H9 (cell line): Measurements from ENCODE around the gene THSD7B. TPM values are rescaled to one million over a fixed set of nuclear protein-coding genes. Genes with fewer than 3 reads are reported as not detected.

Experiments used
- DNase-seq: peaks from one replicate; pipeline ENCODE4 v3.0.0-alpha.2; 2017
- H2AFZ ChIP-seq: one replicate; pipeline ENCODE4 v1.6.1; 2013; ENCODE audit warnings: mild to moderate bottlenecking, low read length, control low read depth, moderate library complexity
- H2AK5ac ChIP-seq: 2 replicates; pipeline ENCODE4 v1.6.1; 2013; ENCODE audit warnings: low read length, control low read depth, mixed read lengths; ENCODE audit not compliant: insufficient read length
- H2BK120ac ChIP-seq: one replicate; pipeline ENCODE4 v1.6.1; 2013; ENCODE audit warnings: low read depth, mild to moderate bottlenecking, low read length, control low read depth, inconsistent platforms; ENCODE audit not compliant: poor library complexity, severe bottlenecking
- H2BK12ac ChIP-seq: 2 replicates; pipeline ENCODE4 v1.6.1; 2013; ENCODE audit warnings: low read length, control low read depth, mixed read lengths, low read depth; ENCODE audit not compliant: insufficient read length
- H2BK15ac ChIP-seq: 2 replicates; pipeline ENCODE4 v1.6.1; 2013; ENCODE audit warnings: low read depth, low read length, control low read depth
- H2BK20ac ChIP-seq: one replicate; pipeline ENCODE4 v1.6.1; 2013; ENCODE audit warnings: low read depth, mild to moderate bottlenecking, low read length, control low read depth, inconsistent platforms; ENCODE audit not compliant: poor library complexity, severe bottlenecking
- H2BK5ac ChIP-seq: 2 replicates; pipeline ENCODE4 v1.6.1; 2013; ENCODE audit warnings: low read length, control low read depth, mixed read lengths; ENCODE audit not compliant: insufficient read length
- H3K14ac ChIP-seq: 2 replicates; pipeline ENCODE4 v1.6.1; 2013; ENCODE audit warnings: low read length, control low read depth; ENCODE audit not compliant: insufficient read depth
- H3K18ac ChIP-seq: 2 replicates; pipeline ENCODE4 v1.6.1; 2013; ENCODE audit warnings: low read depth, mild to moderate bottlenecking, mixed read lengths, low read length, control low read depth; ENCODE audit not compliant: insufficient read length
- H3K23ac ChIP-seq: 2 replicates; pipeline ENCODE4 v1.6.1; 2013; ENCODE audit warnings: low read length, control low read depth, mixed read lengths, low read depth; ENCODE audit not compliant: insufficient read length
- H3K23me2 ChIP-seq: 2 replicates; pipeline ENCODE4 v1.6.1; 2013; ENCODE audit warnings: low read depth, mild to moderate bottlenecking, mixed read lengths, low read length, control low read depth; ENCODE audit not compliant: insufficient read length, poor library complexity, severe bottlenecking
- H3K27ac ChIP-seq: 2 replicates; pipeline ENCODE4 v1.5.1; 2013; ENCODE audit warnings: low read length, control low read depth, mixed read lengths, low read depth; ENCODE audit not compliant: insufficient read length
- H3K27me3 ChIP-seq: 2 replicates; pipeline ENCODE4 v1.6.1; 2013; ENCODE audit warnings: low read length, control low read depth, inconsistent platforms; ENCODE audit not compliant: insufficient read depth
- H3K4ac ChIP-seq: 2 replicates; pipeline ENCODE4 v1.6.1; 2013; ENCODE audit warnings: low read depth, mild to moderate bottlenecking, control low read depth, inconsistent platforms, low read length, moderate library complexity
- H3K4me1 ChIP-seq: 2 replicates; pipeline ENCODE4 v1.6.1; 2013; ENCODE audit warnings: low read length, control low read depth, inconsistent platforms; ENCODE audit not compliant: insufficient read depth
- H3K4me2 ChIP-seq: 2 replicates; pipeline ENCODE4 v1.6.1; 2013; ENCODE audit warnings: low read length, control low read depth, mixed read lengths; ENCODE audit not compliant: insufficient read length, insufficient read depth
- H3K56ac ChIP-seq: 2 replicates; pipeline ENCODE4 v1.6.1; 2013; ENCODE audit warnings: low read depth, mild to moderate bottlenecking, mixed read lengths, low read length, control low read depth; ENCODE audit not compliant: insufficient read length
- H3K79me1 ChIP-seq: 2 replicates; pipeline ENCODE4 v1.6.1; 2013; ENCODE audit warnings: low read depth, mild to moderate bottlenecking, moderate library complexity, low read length, control low read depth, inconsistent platforms; ENCODE audit not compliant: insufficient read depth, poor library complexity, severe bottlenecking
- H3K79me2 ChIP-seq: 2 replicates; pipeline ENCODE4 v1.6.1; 2013; ENCODE audit warnings: low read length, control low read depth, inconsistent platforms; ENCODE audit not compliant: insufficient read depth
- H3K9ac ChIP-seq: 2 replicates; pipeline ENCODE4 v1.6.1; 2013; ENCODE audit warnings: low read length, control low read depth, mixed read lengths; ENCODE audit not compliant: insufficient read length; ENCODE audit errors: extremely low read depth
- H3K9me3 ChIP-seq: one replicate; pipeline ENCODE4 v1.6.1; 2013; ENCODE audit warnings: low read depth, low read length, inconsistent platforms; ENCODE audit not compliant: control insufficient read depth
- H3T11ph ChIP-seq: one replicate; pipeline ENCODE4 v1.6.1; 2013; ENCODE audit warnings: mild to moderate bottlenecking, low read length, control low read depth, inconsistent platforms
- H4K20me1 ChIP-seq: one replicate; pipeline ENCODE4 v1.6.1; 2013; ENCODE audit not compliant: control insufficient read depth, insufficient read length, insufficient read depth
- H4K5ac ChIP-seq: 2 replicates; pipeline ENCODE4 v1.6.1; 2013; ENCODE audit warnings: low read depth, mild to moderate bottlenecking, mixed read lengths, low read length, control low read depth; ENCODE audit not compliant: insufficient read length
- H4K8ac ChIP-seq: replicated peaks from 2 replicates; pipeline ENCODE4 v1.6.1; 2013; ENCODE audit warnings: low read length, control low read depth, mixed read lengths, low read depth; ENCODE audit not compliant: insufficient read length
- H4K91ac ChIP-seq: 2 replicates; pipeline ENCODE4 v1.6.1; 2013; ENCODE audit warnings: low read depth, mild to moderate bottlenecking, moderate library complexity, mixed read lengths, low read length, control low read depth; ENCODE audit not compliant: insufficient read length
- H3K27ac Mint-ChIP-seq, 3 experiments: 2 replicates in 2 of 3; 3 replicates in 1 of 3; pipeline ENCODE4 v1.8.0; 2020 to 2021; ENCODE audit warnings: mixed read lengths in 3 of 3, mild to moderate bottlenecking in 1 of 3, moderate library complexity in 1 of 3
- H3K27me3 Mint-ChIP-seq: 2 replicates; pipeline ENCODE4 v1.8.0; 2021; ENCODE audit warnings: low read depth, mild to moderate bottlenecking, moderate library complexity, mixed read lengths
- H3K36me3 Mint-ChIP-seq, 3 experiments: 2 replicates in 2 of 3; 3 replicates in 1 of 3; pipeline ENCODE4 v1.8.0; 2020 to 2021; ENCODE audit warnings: low read depth in 3 of 3, mixed read lengths in 3 of 3; ENCODE audit not compliant: insufficient read depth in 1 of 3
- H3K4me1 Mint-ChIP-seq, 2 experiments: 2 replicates each; pipeline ENCODE4 v1.8.0; 2020; ENCODE audit warnings: mixed read lengths in 2 of 2
- H3K4me3 Mint-ChIP-seq, 2 experiments: 2 replicates in 1 of 2; 3 replicates in 1 of 2; pipeline ENCODE4 v1.8.0; 2020 to 2021; ENCODE audit warnings: mild to moderate bottlenecking in 2 of 2, mixed read lengths in 2 of 2, moderate library complexity in 1 of 2
- H3K9me3 Mint-ChIP-seq, 2 experiments: 2 replicates in 1 of 2; 3 replicates in 1 of 2; pipeline ENCODE4 v1.8.0; 2020; ENCODE audit warnings: mild to moderate bottlenecking in 2 of 2, mixed read lengths in 2 of 2, moderate library complexity in 1 of 2
- CTCF ChIP-seq: fragments of 200-600 bp; sonication (generic); conservative IDR thresholded peaks from 3 replicates; pipeline ENCODE4 v1.8.0; 2021; ENCODE audit warnings: antibody characterized with exemption, mild to moderate bottlenecking
- WGBS: extraction: QIAGEN DNeasy Blood & Tissue Kit; methylation state at CpG from one replicate; pipeline ENCODE4 v1.1.7; 2013; ENCODE audit warnings: missing lambda C conversion rate, low lambda C conversion rate, mixed read lengths; ENCODE audit not compliant: insufficient read length; ENCODE audit errors: extremely low coverage; 5-methylcytosine and 5-hydroxymethylcytosine counted together
- total RNA-seq: library from RNA; stranded (reverse); gene quantifications from 2 replicates; pipeline ENCODE4 v1.2.1, GENCODE V29; 2021

Gene THSD7B
- total RNA-seq, 1 experiment from 2014 or later = 0.85 TPM

GRCh38 chr2:137298377-137298776 is 533.0 kb downstream of the THSD7B start:
- H4K5ac ChIP-seq = no peak overlapping the region
- no peak overlapping the region for H2BK5ac ChIP-seq
- no peak overlapping the region for H2BK15ac ChIP-seq
- no peaks in the 10 kb centered on the region for H3K27me3 ChIP-seq
- Mint-ChIP-seq H3K27me3 (no peaks in the 10 kb centered on the region), H3K36me3 (peaks cover 10 to 16% (median 15%) of the 10 kb centered on the region in 3 experiments), H3K9me3 (peaks cover 15 to 20% of the 10 kb centered on the region in 2 experiments), H3K4me3 (no peak overlapping the region), H3K27ac (no peak overlapping the region), H3K4me1 (no peaks in the 10 kb centered on the region)
- H2BK20ac ChIP-seq = no peak overlapping the region
- no CpG with 5 or more reads among the region's 3 CpGs for WGBS
- H4K8ac ChIP-seq = no peak overlapping the region
- H2BK120ac ChIP-seq = no peak overlapping the region
- DNase-seq = no peak
- H3K9me3 ChIP-seq = no peaks in the 10 kb centered on the region
- H3K9ac ChIP-seq = no peak overlapping the region
- no peaks in the 10 kb centered on the region for H3K4me1 ChIP-seq
- no peak overlapping the region for H2BK12ac ChIP-seq
- H4K20me1 ChIP-seq = no peaks in the 10 kb centered on the region
- H3K27ac ChIP-seq = no peak overlapping the region
- no peak overlapping the region for H3K4me2 ChIP-seq
- no peak overlapping the region for H2AK5ac ChIP-seq
- no peak overlapping the region for H4K91ac ChIP-seq
- TF ChIP-seq CTCF = no peak
- H3K79me2 ChIP-seq = no peaks in the 10 kb centered on the region
- no peak overlapping the region for H3K56ac ChIP-seq
- no peaks in the 10 kb centered on the region for H3K79me1 ChIP-seq
- H3K4ac ChIP-seq = no peak overlapping the region
- H3K14ac ChIP-seq = no peak overlapping the region
- H3T11ph ChIP-seq = no peak overlapping the region
- H3K18ac ChIP-seq = no peak overlapping the region
- H2AFZ ChIP-seq = no peak overlapping the region
- H3K23ac ChIP-seq = no peak overlapping the region
- no peaks in the 10 kb centered on the region for H3K23me2 ChIP-seq
